VCaP (cell line): ENCODE results near the gene COL6A1.

Source experiments
- H3K27ac ChIP-seq: fragments of 450-650 bp; 2 replicates; pipeline ENCODE4 v1.5.1; 2017
- TF ChIP-seq, protein P1 (sequence below): fragments of 450-650 bp; conservative IDR thresholded peaks from 2 replicates; pipeline ENCODE4 v1.5.1; 2017; ENCODE audit warnings: mild to moderate bottlenecking, moderate library complexity

COL6A1 gene

DNA sequence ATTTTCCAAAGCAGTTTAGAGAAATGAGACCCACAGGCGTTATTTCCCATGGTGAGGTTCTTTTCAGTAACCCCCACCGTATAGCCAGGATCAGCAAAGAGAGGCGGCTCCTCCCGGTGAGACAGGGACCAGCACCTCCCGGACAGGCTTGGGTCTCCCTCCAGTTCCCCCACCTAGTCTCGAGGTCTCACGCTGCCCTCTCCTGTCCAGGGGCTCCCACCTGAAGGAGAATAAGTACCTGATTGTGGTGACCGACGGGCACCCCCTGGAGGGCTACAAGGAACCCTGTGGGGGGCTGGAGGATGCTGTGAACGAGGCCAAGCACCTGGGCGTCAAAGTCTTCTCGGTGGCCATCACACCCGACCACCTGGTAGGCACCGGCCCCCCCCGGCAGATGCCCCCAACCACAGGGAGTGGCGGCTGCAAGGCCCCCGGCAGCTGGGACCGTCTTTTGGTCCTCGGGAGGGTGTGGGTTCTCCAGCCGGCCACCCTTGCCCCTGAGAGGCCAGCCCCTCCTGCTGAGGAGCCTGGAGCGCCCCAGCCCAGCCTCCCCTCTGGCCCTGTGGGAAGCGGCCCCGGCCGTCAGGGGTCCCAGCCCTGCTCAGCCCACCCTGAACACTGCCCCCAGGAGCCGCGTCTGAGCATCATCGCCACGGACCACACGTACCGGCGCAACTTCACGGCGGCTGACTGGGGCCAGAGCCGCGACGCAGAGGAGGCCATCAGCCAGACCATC, 4.9 kb downstream of the COL6A1 start:
- no peak overlapping the region for H3K27ac ChIP-seq
- TF ChIP-seq, protein P1, sequence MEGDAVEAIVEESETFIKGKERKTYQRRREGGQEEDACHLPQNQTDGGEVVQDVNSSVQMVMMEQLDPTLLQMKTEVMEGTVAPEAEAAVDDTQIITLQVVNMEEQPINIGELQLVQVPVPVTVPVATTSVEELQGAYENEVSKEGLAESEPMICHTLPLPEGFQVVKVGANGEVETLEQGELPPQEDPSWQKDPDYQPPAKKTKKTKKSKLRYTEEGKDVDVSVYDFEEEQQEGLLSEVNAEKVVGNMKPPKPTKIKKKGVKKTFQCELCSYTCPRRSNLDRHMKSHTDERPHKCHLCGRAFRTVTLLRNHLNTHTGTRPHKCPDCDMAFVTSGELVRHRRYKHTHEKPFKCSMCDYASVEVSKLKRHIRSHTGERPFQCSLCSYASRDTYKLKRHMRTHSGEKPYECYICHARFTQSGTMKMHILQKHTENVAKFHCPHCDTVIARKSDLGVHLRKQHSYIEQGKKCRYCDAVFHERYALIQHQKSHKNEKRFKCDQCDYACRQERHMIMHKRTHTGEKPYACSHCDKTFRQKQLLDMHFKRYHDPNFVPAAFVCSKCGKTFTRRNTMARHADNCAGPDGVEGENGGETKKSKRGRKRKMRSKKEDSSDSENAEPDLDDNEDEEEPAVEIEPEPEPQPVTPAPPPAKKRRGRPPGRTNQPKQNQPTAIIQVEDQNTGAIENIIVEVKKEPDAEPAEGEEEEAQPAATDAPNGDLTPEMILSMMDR, result no peak

DNA sequence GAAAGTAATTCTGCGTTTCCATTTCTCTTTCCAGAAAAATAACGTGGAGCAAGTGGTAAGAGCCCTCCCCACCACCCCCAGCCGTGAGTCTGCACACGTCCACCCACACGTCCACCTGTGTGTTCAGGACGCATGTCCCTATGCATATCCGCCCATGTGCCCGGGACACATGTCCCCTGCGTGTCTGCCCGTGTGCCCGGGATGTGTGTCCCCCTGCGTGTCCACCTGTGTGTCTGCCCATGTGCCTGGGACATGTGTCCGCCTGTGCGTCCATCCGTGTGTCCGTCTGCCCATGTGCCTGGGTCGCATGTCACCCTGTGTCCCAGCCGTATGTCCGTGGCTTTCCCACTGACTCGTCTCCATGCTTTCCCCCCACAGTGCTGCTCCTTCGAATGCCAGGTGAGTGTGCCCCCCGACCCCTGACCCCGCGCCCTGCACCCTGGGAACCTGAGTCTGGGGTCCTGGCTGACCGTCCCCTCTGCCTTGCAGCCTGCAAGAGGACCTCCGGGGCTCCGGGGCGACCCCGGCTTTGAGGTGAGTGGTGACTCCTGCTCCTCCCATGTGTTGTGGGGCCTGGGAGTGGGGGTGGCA, 5.6 kb downstream of the COL6A1 start:
- TF ChIP-seq, protein P1, result no peak

DNA sequence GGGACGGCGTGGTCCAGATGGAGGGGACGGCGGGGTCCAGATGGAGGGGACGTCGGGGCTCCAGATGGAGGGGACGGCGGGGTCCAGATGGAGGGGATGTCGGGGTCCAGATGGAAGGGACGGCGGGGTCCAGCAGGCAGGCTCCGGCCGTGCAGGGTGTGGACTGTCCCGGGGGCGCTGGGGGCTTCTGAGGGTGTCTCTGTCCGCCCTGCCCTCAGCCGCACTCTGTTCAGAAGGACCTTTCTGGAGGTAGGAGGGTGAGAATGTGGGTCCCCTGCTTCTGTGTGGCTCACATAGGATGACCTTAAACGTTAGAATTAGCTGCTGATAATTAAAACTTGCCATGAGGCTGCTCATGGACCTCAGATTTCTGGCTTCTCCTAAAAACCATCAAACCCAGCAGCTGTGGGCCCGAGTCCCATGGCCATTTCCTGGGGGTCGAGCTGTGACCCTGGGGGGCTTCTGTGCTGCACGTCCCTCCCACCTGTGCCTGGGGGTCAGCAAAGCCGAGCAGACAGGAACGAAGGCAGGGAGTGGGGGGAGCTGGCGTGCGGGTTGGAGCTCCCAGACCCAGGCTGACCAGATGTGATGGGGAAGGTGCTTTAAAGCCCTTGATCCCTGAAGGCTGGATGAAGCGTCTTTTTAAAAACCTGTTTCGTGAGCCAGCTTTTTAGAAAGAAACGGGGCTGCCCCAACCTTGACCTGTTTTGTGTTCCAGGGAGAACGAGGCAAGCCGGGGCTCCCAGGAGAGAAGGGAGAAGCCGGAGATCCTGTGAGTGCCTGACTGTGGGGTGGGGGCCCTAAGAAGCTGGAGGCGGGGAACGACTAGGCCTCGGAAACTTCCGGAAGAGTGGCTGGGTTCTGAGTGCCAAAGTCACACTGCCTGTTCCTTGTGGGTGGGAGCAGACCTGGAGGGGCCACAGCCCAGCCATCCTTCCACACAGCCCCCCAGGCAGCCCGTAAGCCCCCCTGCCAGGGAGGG, 7.1 kb downstream of the COL6A1 start:
- TF ChIP-seq, protein P1, result no peak
- H3K27ac ChIP-seq, result no peak overlapping the region

More for the DNA sequence above, 5.6 kb downstream of the COL6A1 start:
- no peak overlapping the region for H3K27ac ChIP-seq

DNA sequence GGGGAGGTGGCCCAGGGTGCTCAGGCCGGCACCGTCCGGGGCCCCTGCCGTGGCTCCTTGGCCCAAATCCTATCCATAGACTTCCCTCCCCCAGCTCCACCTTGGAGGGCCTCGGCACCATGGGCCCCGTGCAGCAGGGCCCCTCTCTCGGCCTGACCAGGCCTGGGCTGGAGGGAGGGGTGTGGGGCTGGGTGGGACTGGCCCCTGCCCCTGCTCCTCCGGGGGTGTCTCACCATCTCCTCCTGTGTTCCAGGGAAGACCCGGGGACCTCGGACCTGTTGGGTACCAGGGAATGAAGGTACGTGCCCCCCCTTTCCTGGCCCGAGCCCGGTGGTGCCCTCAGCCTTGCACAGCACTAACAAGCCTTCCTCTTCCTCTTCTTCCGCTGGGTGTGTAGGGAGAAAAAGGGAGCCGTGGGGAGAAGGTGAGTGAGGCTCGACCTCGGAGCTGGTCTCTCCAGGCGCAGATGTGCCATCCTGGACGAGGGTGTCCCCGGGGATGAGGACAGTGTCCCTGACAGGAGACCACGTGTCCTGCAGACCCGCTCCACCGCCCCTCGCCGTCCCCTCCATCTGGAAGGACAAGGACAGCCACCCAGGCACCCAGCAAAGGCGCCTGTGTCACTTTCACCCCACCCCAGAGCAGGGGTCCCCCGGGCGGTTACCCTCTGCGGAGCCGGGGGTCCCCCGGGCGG, 7.9 kb downstream of the COL6A1 start:
- H3K27ac ChIP-seq, result no peak overlapping the region
- TF ChIP-seq, protein P1, result no peak

DNA sequence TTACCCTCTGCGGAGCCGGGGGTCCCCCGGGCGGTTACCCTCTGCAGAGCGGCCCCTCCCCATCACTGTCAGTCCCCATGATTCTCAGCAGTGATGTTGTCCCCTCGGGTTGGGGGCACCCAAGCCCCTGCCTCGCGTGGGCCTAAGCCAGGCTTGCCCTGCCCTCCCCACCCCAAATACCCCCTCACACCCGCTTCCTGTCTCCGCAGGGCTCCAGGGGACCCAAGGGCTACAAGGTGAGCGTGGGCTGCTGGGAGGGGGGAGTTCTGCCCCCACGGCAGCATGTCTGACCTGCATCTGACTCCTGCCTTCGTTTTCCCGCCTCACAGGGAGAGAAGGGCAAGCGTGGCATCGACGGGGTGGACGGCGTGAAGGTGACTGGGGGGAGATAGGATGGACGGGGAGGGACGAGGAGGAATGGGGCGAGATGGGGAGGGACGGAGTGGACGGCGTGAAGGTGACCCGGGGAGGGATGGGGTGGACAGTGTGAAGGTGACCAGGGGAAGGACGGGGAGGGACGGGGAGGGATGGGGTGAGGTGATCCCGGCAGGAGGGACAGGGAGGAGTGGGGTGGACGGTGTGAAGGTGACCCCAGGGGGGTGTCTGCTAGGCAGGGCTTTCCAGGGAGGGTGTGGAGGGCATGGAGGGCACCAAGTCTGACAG, 8.6 kb downstream of the COL6A1 start:
- TF ChIP-seq, protein P1, result no peak
- no peak overlapping the region for H3K27ac ChIP-seq

DNA sequence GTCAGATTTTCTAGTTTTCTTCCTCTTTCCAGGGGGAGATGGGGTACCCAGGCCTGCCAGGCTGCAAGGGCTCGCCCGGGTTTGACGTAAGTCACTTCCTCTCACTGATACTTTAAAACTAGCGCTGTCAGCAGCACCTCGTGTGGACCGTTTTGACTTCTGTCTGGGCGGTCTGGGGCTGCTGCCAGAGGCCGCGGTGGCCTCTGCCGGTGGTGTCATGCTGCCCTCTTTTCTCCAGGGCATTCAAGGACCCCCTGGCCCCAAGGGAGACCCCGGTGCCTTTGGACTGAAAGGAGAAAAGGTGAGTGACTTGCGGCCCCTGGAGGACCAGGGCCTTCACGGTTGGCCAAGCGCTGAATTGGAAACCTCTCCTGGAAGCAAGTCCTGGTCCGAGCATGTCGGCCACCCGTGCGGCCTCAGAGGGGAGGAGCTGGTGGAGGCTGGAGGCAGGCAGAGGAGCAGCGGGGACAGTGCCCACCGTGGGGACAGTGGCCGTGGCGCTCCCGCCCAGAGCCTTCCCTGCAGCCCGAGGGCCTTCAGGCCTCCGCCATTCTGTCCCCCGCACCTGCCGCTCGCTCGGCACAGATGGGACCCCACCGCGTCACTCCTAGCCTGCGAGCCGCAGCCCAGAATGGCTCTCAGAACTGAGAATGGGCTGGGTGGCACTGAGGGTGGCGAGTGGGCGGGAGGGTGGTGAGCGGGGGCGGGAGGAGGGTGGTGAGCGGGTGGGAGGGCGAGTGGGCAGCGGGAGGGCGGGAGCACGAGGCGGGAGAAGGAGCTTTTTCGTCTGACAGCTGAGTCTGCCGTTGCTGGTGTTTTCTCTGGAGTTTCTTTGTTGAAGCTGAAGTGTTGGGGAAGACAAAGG, 9.4 kb downstream of the COL6A1 start:
- no peak overlapping the region for H3K27ac ChIP-seq
- TF ChIP-seq, protein P1, result no peak
